Superior temporal gyrus (tissue), 1 donor: ENCODE measurements around the gene LPAR5.
A peak's percentile ranks its signal among the peaks of the same experiment; 100 is the strongest.
"Not testable (repeated sequence)": the region's sequence is repeated elsewhere in the genome, so short reads cannot be mapped to it uniquely, and the experiment has no call there.

Source experiments
- DNase-seq: peaks from one replicate; pipeline ENCODE4 v3.0.0-alpha.2; 2016; ENCODE audit errors: extremely low spot score

Gene LPAR5

GRCh38 chr12:6606331-6607131, 29.2 kb downstream of the LPAR5 start:
- peak; percentile 26 for DNase-seq

DNA sequence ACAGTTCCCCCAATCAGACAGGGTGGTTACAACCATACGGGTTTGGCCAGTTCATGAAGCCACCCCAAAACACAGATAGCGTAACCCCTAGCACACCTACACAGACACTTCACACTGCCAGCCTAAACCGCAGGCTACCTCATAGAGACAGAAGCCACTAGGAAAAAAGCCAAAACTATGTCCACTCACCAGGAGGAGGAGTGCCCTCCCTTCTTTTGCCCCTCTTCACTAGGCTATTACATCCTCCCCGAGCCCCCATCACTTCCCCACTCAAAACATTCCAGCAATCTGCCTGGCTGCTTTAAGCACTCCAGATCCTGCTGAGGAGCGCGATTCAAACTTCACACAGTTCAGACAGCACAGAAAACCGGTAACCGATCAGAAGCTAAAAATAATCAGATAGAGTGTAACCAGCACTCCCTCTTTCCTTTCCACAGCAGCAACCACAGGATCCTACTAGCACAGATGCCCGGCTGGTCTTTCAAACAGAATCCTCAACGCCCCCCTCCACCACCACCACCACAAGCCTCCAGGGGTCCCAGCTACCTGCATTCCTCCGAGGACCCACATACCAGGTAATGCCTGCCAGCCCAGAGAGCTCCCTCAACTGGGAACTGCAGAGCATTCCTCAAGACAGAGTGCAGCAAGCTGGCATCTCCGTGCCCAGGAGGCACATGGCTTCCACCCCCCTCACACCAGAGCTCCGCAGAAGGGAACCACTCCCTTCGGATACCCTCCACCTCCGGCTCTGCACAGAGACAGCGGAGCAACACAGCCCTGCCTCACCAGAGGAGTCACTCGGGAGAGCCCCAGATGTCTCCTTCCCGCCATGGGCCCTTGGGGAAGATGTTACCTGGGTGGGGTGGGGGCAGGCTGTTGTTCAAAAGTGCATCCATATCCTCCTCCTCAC, 30.1 kb downstream of the LPAR5 start:
- peak; percentile 30 for DNase-seq

DNA sequence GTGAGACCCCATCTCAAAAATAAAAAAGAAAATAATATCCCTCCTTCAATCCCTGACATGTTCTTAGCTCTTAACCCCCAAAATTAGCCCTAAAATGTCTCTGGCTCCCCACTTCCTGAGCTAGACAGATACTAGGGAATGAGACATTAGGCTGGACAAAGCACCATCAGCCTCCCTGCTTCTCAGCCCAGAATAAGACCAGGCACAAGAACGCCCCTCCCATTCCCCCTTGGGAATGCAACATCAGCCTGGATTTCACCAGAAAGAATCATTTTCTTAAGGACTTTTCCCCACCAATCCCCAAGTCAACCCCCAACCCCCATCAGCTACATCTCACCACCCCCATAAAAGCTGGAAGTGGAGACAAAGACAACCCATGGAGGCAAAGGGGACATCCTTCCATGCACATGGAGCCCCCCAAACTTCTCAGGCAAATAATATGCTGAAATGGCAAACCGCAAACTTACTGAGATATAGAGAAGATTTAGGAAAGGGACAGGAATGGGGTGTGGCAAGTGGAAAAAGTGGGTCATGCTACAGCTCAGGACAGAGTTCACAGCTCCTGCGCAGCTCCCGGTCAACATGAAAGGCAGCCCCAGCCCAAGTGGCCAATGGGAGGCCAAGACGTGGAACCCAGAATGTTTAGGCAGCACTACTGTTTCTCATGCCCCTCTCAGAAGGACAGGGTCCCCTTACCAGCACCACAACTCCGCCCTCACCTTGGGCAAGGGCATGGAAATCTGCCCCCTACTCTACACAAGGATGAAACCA, 31.3 kb downstream of the LPAR5 start:
- DNase-seq = no peak

DNA sequence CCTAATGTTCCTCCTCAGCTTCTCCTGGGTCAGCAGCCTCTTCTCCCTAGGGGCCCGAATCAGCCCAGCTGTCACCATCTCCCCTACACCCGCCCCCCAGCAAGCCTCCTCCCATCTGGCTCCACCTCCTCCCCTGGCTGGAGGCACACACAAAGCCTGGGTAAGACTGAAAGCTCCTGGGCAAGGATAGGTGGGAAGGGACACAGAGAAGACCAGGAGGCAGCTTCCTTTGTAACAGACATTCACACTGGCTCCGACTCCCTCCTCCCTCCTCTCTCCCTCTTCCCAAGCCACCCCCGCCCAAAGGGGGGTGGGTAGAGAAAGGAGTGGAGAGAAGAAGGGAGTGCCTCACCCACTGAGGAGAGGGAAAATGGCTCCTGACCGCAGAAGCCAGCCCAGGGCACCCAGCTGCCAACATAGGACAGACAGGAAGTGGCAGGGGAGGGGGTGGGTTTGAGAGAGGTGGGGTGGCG, 32.6 kb downstream of the LPAR5 start:
- no peak for DNase-seq

DNA sequence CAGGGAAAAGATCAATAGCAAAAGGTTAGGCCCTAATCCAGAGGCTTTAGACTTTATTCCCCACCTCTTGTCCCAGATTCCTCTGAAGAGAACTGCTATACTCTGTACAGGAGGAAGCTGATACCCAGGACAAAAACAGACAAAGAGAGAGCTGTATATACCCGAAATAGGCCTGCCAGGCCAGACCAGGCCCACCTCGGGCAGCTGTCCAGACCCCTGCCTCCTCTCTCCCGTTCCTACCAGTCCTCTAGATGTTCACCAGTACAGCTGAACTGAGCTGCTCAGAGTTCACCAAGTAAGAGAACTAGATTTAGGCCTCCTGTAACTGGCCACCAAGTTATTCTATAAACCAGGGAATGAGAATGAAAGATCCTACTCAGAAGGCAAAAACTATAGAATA, 33.2 kb downstream of the LPAR5 start:
- no peak for DNase-seq

GRCh38 chr12:6595673-6596072, 40.1 kb downstream of the LPAR5 start:
- not testable (repeated sequence) for DNase-seq

DNA sequence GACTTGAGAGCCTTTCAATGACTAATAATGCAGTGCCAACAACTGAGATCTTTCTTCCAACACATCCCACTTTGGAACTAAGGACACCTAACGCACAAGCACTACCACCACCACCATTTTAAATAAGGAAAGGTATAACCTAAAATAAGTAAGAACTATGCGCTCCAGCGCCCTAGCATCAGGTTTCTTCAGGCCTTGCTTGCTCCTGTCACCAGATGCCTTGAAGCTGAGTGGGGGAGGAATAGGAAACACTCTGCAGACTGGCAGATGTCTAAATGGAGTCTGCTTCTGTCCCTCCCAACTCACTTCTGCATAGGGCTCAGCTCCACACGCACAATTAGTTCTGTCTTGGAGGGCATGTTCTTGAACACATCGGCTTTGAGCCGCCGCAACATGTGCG, 43.7 kb downstream of the LPAR5 start:
- no peak for DNase-seq

DNA sequence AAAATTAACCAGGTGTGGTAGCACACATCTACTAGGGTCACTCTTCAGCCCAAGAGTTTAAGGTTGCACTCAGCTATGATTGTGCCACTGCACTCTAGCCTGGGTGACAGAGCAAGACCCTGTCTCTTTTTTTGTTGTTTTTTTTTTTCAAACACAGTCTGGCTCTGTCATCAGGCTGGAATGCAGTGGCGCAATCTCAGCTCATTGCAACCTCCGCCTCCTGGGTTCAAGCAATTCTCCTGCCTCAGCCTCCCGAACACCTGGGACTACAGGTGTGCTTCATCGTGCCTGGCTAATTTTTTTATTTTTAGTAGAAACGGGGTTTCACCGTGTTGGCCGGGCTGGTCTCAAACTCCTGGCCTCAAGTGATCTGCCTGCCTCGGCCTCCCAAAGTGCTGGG, 49.2 kb downstream of the LPAR5 start:
- not testable (repeated sequence) for DNase-seq

DNA sequence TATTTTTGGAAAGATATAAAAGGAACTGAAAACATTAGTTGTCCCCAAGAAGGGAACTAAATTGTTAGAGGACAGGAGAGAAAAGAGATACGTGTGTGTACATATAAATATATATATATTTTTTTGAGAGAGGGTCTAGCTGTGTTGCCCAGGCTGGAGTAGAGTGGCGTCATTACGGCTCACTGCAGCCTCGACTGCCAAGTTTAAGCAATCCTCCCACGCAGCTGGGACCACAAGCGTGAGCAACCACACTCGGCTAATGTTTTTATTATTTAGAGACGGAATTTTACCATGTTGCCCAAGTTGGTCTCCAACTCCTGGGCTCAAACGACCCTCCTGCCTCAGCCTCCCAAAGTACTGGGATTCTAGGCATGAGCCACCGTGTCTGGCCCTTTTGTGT, 51.5 kb downstream of the LPAR5 start:
- DNase-seq = no peak

DNA sequence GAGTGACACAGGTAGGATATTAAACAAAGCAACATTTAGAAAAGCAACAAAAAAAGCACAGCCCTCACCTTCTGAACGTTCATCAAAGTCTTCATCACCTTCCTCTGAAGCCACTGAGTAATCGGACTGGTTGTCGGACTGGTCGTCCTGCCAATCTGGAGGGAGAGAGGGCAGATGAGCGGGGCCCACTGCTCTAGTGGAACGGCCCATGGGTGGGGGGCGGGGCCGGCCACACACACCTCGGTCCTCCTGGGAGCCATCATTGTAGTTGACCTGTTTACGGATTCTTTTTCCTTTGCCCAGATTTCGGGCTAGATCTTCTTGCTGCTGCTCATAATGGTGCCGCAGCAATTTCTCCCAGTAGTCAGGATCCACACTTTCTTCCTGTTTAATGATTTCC, 52.8 kb downstream of the LPAR5 start:
- DNase-seq = no peak

- no peak for DNase-seq
Measured at GRCh38 chr12:6582196-6582595, 53.6 kb downstream of the LPAR5 start.

DNA sequence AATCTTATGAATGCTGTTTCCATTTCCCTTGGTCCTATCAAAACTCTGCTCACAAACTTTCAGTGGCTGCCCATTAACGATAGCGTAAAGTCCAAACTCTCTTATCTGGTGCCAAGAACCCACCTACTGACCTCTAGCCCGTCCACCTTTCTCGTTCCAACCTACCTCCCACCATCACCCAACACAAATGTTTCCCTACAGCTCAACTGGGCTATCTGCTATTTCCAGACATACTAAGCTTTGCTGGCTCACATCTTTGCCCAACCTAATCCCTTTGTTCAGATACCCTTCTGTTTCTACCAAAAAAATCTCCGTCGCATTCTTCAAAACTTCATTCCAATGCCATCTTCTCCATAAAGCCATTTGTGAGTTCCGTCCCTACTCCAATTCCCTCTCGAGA, 60.1 kb downstream of the LPAR5 start:
- no peak for DNase-seq

DNA sequence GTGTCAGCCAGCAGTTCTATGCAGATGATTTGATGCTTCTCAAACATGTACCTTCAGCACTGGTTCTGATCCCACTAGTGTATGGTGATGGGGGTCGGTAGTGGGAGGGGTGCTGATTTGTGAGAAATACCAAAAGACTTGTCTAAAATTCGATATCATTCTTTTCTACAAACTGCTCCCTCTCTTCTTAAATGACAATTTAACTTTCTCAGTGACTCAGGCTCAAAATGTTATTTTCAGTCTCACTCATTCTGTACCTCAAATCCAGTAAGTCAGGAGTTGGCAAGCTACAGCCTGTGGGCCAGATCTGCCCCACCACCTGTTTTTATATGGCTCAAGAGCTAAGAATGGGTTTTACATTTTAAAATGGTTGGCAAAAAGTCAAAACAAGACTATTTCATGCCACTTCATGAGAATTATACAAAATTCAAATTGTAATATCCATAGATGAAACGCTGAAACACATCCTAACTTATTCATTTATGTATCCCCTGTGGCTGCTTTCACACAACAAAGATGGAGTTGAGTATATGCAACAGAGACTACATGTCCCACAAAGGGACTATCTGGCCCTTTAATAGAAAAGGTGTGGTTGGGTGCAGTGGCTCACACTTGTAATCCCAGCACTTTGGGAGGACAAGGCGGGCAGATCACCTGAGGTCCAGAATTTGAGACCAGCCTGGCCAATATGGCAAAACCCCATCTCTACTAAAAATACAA, 61.0 kb downstream of the LPAR5 start:
- no peak for DNase-seq

DNA sequence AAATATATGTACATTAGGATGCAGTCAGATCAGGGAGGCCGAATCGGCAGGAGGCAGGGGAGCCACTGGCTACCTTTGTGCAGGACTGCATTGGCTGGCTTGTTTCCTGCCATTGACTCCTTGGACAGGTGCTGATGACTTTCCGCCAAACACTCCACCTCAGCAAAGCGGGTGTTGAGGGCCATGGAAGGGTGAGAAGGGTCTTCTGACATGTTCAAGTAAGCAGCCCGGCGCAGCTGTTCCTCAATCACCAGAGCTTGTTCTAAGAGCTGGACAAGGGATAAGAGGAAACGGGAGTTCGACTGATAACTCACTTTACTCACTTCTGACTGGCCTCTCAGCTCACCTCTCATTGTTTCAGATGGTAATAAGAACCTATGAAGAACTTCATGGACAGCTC, 62.8 kb downstream of the LPAR5 start:
- DNase-seq = no peak

DNA sequence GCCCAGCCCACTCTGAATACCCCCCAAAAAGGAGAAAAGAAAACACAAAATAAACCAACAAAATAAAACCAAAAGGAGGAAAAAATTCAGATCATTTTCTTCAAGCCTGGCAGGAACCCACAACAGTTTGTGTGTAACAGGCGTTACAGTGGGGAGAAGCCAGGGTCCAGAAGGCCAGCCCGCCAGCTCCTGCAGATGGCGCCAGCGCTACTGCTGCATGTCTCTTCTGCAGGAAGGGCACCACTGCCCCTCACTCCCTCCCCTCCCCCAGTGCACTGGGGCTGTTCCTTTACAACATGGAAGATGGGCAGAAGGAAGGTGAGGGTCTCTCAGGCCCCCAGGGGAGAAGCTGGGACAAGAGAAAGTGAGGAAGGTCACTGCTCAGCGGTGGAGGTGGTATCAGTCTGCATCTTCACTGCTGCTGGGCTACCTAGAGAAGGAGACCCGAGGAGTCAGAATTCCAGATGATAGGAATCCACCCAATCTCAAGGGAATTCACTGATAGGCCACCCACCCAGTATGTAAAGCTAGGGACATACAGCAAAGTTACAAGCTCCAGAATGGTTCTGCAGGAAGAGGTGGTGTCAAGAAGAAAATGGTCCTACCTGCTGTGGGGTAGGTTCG, 65.4 kb downstream of the LPAR5 start:
- DNase-seq = no peak

- no peak for DNase-seq
Measured at GRCh38 chr12:6569786-6570185, 66.0 kb downstream of the LPAR5 start.

- no peak for DNase-seq
Measured at GRCh38 chr12:6569312-6569711, 66.4 kb downstream of the LPAR5 start.
